Nephron (organoid): ENCODE data around the gene SYNGR4.
A peak's percentile ranks its signal among the peaks of the same experiment; 100 is the strongest.

ENCODE experiments used
- H3K27ac Mint-ChIP-seq, 3 experiments: 2 replicates each; pipeline ENCODE4 v1.8.0; 2020; ENCODE audit warnings: mixed read lengths in 3 of 3, mild to moderate bottlenecking in 2 of 3, moderate library complexity in 1 of 3
- H3K27me3 Mint-ChIP-seq: 2 replicates; pipeline ENCODE4 v1.8.0; 2021; ENCODE audit warnings: low read depth, mild to moderate bottlenecking, moderate library complexity, mixed read lengths
- H3K36me3 Mint-ChIP-seq: 2 replicates; pipeline ENCODE4 v1.8.0; 2020; ENCODE audit warnings: low read depth, mixed read lengths
- H3K4me1 Mint-ChIP-seq: 2 replicates; pipeline ENCODE4 v1.8.0; 2020; ENCODE audit warnings: mixed read lengths
- H3K4me3 Mint-ChIP-seq, 3 experiments: 2 replicates each; pipeline ENCODE4 v1.8.0; 2020; ENCODE audit warnings: mild to moderate bottlenecking in 3 of 3, mixed read lengths in 3 of 3, moderate library complexity in 2 of 3
- H3K9me3 Mint-ChIP-seq: 2 replicates; pipeline ENCODE4 v1.8.0; 2020; ENCODE audit warnings: mixed read lengths
- TF ChIP-seq, protein P1 (sequence below), 3 experiments: fragments of 200-600 bp; sonication (generic); IDR thresholded peaks; one replicate each; pipeline ENCODE4 v1.5.0; 2021; ENCODE audit warnings: antibody characterized with exemption in 3 of 3; ENCODE audit not compliant: unreplicated experiment in 3 of 3

SYNGR4 gene

DNA sequence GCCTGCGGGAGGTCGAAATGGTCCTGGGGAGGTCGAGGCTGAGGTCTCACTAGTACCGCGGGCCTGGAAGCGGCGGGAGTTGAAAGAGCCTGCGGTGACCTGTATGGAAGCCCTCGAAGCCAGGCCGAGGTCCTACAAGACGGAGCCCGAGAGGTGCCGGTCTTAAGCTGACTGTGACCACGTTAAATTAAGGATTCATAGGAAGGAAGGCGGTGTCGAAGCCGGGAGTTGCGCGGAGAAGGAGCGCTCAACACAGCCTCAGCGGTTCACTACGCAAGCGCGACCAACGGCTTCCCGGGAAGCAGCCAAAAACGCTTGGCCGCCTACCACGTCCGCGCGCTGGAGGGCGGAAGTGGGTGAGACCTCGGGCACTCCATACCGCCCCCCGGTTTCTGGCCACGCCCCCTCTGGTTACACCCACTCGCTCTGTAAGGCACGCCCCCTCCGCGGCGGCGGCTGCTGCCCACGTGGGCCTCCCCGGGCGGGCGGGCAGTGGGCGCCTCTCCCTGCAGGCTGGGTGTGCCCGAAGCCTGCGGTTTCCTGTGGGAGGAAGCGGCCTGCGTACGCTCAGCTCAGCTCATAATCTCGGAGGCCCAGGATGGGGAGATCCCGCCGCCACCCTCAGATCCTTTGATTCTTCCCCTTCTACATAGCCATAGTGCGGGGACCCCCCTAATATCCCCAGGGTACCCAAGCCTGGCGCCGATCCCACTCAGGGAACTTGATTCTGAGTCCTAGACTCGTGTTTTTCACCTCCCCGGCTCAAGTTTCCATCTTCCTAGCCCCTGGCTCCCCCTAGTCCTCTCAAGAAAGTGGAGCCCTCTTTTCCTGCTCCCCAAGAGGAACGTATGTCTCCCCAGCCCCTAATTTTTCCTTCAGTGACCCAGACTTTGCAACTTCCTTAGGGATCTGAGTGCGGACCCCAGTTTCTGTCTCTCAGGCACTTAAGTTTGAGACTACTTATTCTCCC is 42.3 kb upstream of the SYNGR4 start:
- peaks cover 52% of the 10 kb centered on the region for H3K4me1 Mint-ChIP-seq
- H3K9me3 Mint-ChIP-seq: no peaks in the 10 kb centered on the region
- no peaks in the 10 kb centered on the region for H3K27me3 Mint-ChIP-seq
- peaks cover 6% of the 10 kb centered on the region for H3K36me3 Mint-ChIP-seq
- H3K27ac Mint-ChIP-seq: peak overlapping the region; percentile 98 to 100 (median 99)
- TF ChIP-seq, protein P1, sequence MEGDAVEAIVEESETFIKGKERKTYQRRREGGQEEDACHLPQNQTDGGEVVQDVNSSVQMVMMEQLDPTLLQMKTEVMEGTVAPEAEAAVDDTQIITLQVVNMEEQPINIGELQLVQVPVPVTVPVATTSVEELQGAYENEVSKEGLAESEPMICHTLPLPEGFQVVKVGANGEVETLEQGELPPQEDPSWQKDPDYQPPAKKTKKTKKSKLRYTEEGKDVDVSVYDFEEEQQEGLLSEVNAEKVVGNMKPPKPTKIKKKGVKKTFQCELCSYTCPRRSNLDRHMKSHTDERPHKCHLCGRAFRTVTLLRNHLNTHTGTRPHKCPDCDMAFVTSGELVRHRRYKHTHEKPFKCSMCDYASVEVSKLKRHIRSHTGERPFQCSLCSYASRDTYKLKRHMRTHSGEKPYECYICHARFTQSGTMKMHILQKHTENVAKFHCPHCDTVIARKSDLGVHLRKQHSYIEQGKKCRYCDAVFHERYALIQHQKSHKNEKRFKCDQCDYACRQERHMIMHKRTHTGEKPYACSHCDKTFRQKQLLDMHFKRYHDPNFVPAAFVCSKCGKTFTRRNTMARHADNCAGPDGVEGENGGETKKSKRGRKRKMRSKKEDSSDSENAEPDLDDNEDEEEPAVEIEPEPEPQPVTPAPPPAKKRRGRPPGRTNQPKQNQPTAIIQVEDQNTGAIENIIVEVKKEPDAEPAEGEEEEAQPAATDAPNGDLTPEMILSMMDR (IDR thresholded peaks at IDR 0.05; ENCODE audit: unreplicated experiment in 3 of 3): no peak
- peak overlapping the region; percentile 89 to 97 (median 93) for H3K4me3 Mint-ChIP-seq

DNA sequence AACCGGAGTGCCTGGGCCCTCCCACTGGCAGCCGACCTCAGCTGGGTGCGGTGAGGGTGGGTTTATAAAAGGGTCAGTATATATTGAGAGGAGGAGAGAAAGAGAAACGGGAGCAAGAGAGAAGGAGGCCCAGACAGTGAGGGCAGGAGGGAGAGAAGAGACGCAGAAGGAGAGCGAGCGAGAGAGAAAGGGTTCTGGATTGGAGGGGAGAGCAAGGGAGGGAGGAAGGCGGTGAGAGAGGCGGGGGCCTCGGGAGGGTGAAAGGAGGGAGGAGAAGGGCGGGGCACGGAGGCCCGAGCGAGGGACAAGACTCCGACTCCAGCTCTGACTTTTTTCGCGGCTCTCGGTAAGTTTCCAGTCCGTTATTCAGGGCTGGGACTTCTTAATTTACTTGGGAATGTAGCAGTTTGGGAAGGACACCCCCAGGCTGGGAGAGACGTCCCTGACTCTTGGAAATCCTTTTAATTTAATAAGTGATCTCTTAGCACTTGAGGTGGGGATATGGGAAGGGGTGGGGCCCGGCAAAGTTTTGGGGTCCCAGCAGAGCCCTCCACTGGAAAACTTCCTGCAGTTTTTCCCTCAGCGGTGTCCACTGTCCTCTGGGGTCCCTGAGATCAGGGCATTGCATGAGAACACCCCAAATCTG is 38.8 kb upstream of the SYNGR4 start, which contains the start of gene EMP3:
Gene EMP3, plus strand, starts transcription at position 288 of the 646 bp plus-strand sequence. CDS start 1,293 bp downstream, outside the sequence.
- peaks cover 27% of the 10 kb centered on the region for H3K36me3 Mint-ChIP-seq
- H3K27me3 Mint-ChIP-seq: no peaks in the 10 kb centered on the region
- peaks cover 58% of the 10 kb centered on the region for H3K4me1 Mint-ChIP-seq
- TF ChIP-seq, protein P1 (IDR thresholded peaks at IDR 0.05; ENCODE audit: unreplicated experiment in 3 of 3): no peak
- H3K9me3 Mint-ChIP-seq: no peaks in the 10 kb centered on the region
- H3K27ac Mint-ChIP-seq: peak within 1 kb of the TSS; percentile 98 to 100 (median 99)
- peak within 1 kb of the TSS; percentile 87 to 91 (median 90) for H3K4me3 Mint-ChIP-seq

DNA sequence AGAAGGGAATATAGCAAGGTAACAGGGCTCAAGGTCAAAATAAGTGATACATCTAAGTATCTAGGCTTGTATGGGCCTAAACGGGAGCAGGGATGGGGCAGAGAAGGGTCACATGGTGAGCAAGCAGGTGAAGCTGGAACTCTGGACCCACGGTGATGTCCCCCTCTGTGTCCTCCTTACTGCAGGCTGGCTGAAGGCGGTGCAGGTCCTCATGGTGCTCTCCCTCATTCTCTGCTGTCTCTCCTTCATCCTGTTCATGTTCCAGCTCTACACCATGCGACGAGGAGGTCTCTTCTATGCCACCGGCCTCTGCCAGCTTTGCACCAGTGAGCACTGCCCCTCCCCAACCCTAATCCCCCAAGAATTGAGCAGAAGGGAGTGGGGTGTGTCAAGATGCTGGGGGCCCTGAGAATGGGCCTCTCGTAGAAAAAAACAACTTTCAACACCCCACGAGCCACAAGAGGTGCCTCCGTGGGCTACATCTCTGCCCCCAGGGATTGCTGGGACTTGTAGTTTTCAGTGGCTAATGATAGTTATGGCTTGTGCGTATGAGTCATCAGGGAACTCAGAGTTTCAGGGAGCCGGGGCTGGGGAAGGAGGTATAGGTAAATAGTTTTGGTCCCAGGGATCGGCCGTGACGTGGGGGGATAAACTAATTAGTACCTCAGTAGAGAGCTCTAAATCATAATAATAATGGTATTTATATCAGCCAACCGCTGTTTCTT is 34.8 kb upstream of the SYNGR4 start:
- Mint-ChIP-seq H3K27ac (peak overlapping the region; percentile 89 to 93 (median 91)), H3K27me3 (no peaks in the 10 kb centered on the region), H3K4me1 (peaks cover 56% of the 10 kb centered on the region), H3K36me3 (peaks cover 27% of the 10 kb centered on the region), H3K9me3 (no peaks in the 10 kb centered on the region), H3K4me3 (peak overlapping the region; percentile 82 to 88 (median 84))
- TF ChIP-seq, protein P1 (IDR thresholded peaks at IDR 0.05; ENCODE audit: unreplicated experiment in 3 of 3): no peak

DNA sequence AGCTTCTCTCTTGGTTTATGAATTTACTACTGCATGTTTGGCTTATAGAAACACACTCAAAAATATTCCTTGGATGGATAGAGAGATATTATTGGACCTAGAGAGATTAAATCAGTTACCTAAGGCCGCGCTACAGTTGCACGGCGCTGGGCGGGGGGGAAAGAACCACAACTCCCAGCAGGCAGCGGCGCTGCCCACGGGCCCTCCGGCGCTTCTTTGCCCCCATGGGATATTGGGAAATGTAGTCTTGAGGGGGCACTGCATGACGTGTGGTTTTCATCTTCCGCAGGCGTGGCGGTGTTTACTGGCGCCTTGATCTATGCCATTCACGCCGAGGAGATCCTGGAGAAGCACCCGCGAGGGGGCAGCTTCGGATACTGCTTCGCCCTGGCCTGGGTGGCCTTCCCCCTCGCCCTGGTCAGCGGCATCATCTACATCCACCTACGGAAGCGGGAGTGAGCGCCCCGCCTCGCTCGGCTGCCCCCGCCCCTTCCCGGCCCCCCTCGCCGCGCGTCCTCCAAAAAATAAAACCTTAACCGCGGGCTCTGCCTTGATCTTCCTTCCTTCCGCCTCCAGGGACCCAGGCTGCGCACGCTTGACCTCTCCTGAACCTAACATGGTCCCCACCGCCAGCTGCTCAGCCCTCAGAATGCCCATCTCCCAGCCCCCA is 34.0 kb upstream of the SYNGR4 start:
- Mint-ChIP-seq H3K4me1 (peaks cover 50% of the 10 kb centered on the region), H3K27ac (peak overlapping the region; percentile 89 to 93 (median 91)), H3K36me3 (peaks cover 25% of the 10 kb centered on the region), H3K9me3 (no peaks in the 10 kb centered on the region), H3K27me3 (no peaks in the 10 kb centered on the region), H3K4me3 (peak overlapping the region; percentile 82 to 88 (median 84))
- TF ChIP-seq, protein P1 (IDR thresholded peaks at IDR 0.05; ENCODE audit: unreplicated experiment in 3 of 3): no peak

DNA sequence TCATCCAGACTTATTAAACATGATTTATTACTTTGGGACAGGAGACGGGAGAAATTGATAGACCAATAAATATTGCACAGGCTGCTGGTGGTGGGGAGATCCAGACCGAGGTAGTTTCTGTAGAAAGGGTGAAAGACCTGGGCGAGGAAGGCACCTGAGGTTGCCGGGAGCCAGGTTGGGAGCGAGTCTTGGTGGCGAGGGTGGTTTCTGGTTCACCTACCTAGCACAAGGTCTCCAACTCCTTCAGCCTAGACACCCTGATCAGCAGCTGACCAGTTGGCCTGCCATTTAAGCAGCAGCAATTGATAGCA is 31.9 kb upstream of the SYNGR4 start:
- no peaks in the 10 kb centered on the region for H3K9me3 Mint-ChIP-seq
- peak overlapping the region; percentile 90 to 97 (median 95) for H3K27ac Mint-ChIP-seq
- H3K27me3 Mint-ChIP-seq: no peaks in the 10 kb centered on the region
- peaks cover 44% of the 10 kb centered on the region for H3K4me1 Mint-ChIP-seq
- H3K36me3 Mint-ChIP-seq: peaks cover 20% of the 10 kb centered on the region
- TF ChIP-seq, protein P1 (IDR thresholded peaks at IDR 0.05; ENCODE audit: unreplicated experiment in 3 of 3): no peak
- peak overlapping the region; percentile 86 to 89 (median 88) for H3K4me3 Mint-ChIP-seq
